HG03196 (cell line): Measurements from ENCODE around the gene MLLT10.
"Not testable (repeated sequence)": the region's sequence is repeated elsewhere in the genome, so short reads cannot be mapped to it uniquely, and the experiment has no call there.

Experiments used
- ATAC-seq: cut with Tn5 transposase; IDR thresholded peaks from one replicate; pipeline ENCODE4 v1.9.1; 2021; ENCODE audit not compliant: unreplicated experiment

The MLLT10 gene

GRCh38 chr10:21527598-21528235 lies 6.3 kb upstream of the MLLT10 start:
- no peak for ATAC-seq

DNA sequence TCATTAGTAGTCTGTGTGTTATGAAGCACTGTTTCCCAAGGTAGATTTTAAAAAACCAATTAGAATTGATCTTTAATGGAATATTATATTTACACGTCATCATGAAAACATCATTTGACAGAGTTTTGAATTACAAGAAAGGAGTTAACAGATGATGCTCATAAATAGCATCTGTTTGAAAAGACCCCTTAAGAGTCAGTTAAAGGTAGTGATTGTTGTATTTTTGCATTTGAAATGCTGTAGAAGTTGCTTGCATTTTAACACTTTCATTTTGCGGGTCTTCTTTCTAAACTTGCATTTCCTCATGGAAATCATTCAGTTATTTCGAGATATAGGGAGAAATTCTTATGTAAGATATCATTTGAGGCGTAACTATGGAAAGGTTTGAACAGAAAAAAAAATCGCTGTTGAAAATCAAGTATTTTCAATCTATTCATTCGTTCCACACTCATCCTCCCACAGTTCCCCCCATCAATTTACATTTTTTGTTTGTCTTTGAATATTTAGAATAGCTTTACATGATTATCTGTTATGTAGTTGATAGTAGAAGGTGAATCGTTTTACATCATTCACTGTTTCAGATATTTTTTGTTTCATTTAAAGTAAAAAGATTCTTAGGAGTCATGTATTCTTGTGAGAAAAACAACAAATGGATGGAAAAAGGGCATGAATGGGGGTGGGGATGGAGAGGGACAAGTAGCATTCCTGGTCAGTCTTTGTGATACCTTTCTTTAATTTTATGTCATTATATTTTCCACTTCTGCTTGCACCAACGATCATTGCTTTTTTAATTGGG lies 5.6 kb upstream of the MLLT10 start:
- ATAC-seq, result no peak

GRCh38 chr10:21529032-21529910 lies 4.8 kb upstream of the MLLT10 start:
- no peak for ATAC-seq

DNA sequence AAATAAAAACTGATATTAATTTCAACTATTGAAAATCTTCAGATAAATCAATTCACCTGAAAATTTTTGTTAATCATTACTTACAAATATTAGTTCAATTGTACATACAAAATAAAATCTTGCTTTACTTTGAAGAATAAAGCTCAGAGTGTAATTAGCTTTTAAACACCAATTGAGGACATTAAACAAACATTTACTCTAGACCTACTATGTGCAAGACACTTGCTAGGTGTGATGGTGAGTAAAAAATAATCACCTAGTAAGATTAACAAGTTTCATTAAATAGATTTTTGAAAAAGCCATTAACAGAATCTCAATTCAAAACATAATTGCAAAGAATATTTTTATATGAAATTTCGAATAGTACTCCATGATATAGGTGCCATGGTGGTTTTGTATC lies 3.9 kb upstream of the MLLT10 start:
- no peak for ATAC-seq

- no peak for ATAC-seq
These were observed 3.4 kb upstream of the MLLT10 start for GRCh38 chr10:21530641-21531040.

DNA sequence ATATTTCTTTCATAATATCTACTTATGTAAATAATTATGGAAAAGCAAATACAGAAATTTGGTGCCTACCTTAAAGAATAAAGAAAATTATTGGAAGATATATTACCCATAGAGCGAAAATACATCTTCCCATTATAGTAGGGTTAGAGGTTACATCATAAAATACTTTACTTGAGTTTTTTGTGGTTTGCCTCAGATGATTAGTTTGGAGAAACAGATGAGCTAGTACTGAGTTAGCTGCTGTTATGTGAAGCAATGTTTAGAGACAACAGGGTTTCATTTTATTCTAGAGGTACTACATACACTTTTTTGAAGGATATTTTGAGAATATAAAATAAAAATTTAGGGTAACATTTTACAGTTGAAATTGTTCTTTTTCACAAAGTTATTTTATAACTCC lies 2.9 kb upstream of the MLLT10 start:
- no peak for ATAC-seq

GRCh38 chr10:21532694-21533466 lies 1.2 kb upstream of the MLLT10 start:
- no peak for ATAC-seq

- ATAC-seq, result no peak
These were observed 201 bp downstream of the MLLT10 start for GRCh38 chr10:21534280-21534586.

DNA sequence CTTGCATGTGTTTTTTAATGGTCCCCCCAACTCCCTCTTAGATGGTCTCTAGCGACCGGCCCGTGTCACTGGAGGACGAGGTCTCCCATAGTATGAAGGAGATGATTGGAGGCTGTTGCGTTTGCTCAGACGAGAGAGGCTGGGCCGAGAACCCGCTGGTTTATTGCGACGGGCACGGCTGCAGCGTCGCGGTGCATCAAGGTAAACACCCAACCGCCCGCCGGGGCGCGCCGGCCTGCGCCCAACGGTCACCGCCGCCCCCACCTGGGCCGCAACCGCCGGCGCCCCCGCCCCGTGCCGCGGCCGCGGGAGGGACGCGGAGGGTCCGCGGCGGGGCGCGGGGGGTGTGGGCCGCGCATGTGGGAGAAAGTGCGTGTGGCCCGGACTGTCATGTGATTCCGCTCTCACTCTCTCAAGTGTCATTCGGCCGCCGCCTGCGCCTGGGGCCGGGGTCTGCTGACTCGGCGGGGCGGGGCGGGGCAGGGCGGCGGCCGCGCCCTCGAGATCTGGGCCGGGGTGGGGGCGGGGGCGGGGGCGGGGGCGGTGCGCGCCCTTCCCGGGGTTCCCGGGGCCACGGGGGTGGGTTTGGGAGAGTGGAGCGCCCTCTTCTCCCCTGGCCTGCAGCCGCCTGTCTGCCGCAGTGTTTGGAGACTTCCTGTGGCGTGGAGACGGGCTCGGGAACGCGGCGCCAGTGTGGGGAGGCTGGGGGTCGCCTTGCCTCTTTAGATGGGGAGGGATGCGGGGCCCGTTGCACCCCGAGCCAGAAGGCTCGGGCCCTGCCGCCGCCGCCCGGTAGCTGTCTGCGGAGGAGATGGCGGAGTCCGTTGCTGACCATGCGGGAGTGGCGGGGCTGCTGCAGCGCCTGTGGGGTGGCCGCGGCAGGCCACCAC lies 817 bp downstream of the MLLT10 start:
- ATAC-seq, result no peak

- ATAC-seq, result no peak
These were observed 1.5 kb downstream of the MLLT10 start for GRCh38 chr10:21535494-21535965.

DNA sequence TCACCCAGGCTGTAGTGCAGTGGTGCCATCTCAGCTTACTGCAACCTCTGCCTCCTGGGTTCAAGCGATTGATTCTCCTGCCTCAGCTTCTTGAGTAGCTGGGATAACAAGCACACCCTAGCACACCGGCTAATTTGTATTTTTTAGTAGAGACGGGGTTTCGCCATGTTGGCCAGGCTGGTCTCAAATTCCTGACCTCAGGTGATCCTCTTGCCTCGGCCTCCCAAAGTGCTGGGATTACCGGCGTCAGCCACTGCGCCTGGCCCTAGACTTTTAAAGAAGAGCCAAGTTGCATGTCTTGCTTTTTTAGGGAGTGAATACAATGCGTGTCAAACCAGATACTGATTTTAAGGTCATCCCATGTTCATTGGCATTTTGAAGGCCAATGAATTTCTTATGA lies 1.9 kb downstream of the MLLT10 start:
- not testable (repeated sequence) for ATAC-seq

GRCh38 chr10:21536874-21537273 lies 2.8 kb downstream of the MLLT10 start:
- ATAC-seq, result no peak

DNA sequence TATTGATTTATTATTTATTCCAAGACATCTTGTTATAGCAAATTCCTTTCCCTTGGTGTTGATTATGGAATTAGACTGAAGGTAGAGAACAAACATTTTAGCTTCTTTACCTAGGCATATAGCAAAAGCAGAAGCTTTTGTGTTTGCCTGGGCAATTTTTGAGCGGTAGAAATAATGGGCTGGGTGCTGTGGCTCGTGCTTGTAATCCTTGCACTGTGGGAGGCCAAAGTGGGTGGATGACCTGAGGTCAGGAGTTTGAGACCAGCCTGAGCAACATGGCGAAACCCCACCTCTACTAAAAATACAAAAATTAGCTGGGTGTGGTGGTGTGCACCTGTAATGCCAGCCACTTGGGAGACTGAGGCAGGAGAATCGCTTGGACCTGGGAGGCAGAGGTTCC lies 6.7 kb downstream of the MLLT10 start:
- ATAC-seq, result not testable (repeated sequence)

DNA sequence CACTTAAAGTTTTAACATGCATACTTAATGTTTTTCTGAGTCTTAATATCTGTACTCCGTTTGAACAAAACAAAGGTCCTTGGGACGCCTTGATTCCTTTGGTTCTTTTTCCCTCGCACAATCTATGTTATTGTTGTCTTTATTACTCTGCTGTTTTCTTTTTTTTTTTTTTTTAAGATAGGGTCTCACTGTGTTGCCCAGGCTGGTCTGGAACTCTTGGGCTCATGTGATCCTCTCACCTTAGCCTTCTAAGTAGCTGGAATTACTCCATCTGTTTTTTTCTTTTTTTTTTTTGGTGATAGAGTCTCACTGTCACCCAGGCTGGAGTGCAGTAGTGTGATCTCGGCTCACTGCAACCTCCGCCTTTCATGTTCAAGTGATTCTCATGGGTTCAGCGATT lies 13.2 kb downstream of the MLLT10 start:
- ATAC-seq, result no peak

DNA sequence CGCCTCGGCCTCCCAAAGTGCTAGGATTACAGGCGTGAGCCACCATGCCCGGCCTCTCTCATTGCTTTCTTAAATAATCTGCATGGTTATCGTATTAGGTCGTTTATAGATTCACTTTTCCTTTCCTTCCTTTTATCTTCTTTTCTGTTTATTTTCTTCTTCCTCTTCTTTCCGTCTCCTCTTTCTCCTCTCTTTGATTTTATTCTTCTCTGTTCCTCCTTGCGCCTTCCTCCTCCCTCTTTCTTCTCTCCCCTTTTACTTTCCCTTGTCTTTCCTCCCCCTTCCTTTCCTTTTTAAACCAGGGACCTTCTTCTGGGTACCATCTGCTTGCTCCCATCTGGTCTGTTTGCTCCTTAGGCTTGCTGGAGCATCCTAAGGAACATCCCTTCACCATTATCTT lies 18.6 kb downstream of the MLLT10 start:
- ATAC-seq, result no peak

DNA sequence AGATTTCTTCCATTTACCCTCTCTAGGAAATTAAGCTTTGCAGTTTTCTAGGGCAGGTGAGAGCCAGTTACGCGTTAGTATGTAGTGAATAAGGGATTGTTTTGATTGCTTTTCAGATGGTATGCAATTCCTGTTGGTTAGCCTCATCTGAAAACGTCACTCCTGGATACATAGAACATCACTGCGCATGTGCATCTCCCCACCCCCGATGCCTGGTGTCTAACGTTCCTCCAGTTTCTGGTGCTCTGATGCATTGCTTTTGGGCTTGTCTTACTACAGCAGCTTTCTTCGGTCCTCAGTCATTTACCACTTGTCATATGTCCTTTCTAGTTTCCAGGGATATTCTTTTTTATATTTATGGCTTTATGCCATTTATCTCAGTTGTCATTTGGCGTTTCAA lies 22.5 kb downstream of the MLLT10 start:
- no peak for ATAC-seq

DNA sequence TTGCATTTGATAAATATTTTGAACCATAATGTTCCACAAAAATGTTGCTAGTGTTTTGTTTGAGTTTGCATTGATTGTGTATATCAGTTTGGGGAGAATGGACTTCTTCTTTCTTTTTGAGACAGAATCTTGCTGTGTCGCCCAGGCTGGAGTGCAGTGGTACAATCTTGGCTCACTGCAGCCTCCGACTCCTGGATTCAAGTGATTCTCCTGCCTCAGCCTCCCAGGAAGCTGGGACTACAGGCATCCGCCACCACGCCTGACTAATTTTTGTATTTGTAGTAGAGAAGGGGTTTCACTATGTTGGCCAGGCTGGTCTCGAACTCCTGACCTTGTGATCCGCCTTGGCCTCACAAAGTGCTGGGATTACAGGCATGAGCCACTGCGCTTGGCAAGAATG lies 25.0 kb downstream of the MLLT10 start:
- ATAC-seq, result not testable (repeated sequence)

DNA sequence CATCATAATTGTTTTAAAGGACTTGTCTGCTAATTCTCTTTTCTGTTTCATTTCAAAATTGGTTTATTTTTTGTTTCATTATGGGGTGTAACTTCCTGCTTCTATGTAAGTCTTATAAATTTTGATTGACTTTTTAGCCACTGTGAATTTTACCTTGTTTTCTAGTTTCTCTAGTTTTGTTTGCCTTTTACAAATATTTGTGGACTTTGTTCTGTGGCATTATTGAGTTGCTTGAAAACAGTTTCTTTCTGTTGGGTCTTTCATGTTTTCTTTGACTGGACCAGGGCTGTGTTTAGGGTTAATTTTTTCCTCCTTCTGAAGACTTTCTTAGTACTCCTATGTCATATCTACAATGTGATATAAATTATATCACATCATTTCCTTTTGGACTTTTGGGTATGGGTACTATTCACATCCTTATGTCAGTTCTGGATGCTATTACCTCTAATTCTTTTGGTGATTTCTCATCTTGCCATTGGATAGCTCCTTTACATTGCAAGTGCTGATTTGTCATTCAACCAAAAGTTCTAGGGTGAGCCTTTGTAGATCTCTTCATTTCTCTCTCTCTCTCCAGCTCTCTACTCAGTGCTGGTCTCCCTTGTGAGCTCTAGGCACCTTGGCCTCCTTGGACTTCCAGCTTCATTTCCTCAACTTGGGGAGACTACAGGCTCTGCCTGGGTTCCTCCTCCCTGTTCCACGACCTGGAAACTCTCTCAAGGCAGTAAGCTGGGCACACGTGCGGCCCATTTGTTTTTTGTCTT lies 36.9 kb downstream of the MLLT10 start:
- no peak for ATAC-seq

DNA sequence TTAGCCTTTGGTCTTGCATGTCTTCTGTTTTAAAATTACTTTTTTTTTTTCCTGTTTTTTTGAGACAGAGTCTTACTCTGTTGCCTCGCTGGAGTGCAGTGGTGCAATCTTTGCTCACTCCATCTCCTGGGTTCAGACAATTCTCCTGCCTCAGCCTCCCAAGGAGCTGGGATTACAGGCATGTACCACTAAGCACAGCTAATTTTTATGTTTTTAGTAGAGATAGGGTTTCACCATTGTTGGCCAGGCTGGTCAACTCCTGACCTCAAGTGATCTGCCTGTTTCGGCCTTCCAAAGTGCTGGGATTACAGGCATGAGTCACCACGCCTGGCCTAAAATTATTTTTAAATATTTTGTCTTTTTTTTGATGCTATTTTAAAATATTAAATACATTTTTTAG lies 38.5 kb downstream of the MLLT10 start:
- no peak for ATAC-seq
